ENCODE data around the gene MAD1L1. TPM values are rescaled to one million over a fixed set of nuclear protein-coding genes. Genes with fewer than 3 reads are reported as not detected.

Gene MAD1L1
- total RNA-seq, 2 experiments from 2014 or later: 58.3 to 65.3 TPM

GRCh38 chr7:1844951-1845390 lies 387.8 kb downstream of the MAD1L1 start:
- Histone ChIP-seq H3K4me1 (ENCODE audit: insufficient read depth, low read length, poor library complexity, severe bottlenecking) (peaks cover 7% of the 10 kb centered on the region), H3K9me3 (ENCODE audit: low read length) (no peaks in the 10 kb centered on the region), H3K4me3 (ENCODE audit: low read depth, low read length, poor library complexity, severe bottlenecking) (no peak overlapping the region), H3K9me2 (ENCODE audit: insufficient read depth, low read length) (no peaks in the 10 kb centered on the region), H3K36me3 (ENCODE audit: insufficient read depth, low read length) (no peaks in the 10 kb centered on the region), H3K4me2 (ENCODE audit: low read length) (no peak overlapping the region), H2AFZ (ENCODE audit: low read length) (no peak overlapping the region), H3K27ac (ENCODE audit: low read depth, low read length, poor library complexity, severe bottlenecking) (no peak overlapping the region), H4K20me1 (ENCODE audit: insufficient read depth, low read length) (no peaks in the 10 kb centered on the region), H3K79me2 (ENCODE audit: insufficient read depth, low read depth, low read length) (no peaks in the 10 kb centered on the region)
- no TSS peak for BruUV-seq (replicated peaks)
- ChIA-PET CTCF (ENCODE audit: unreplicated experiment) (no interaction called here), POLR2A (no interaction called here)
- intact Hi-C loops (cut with micrococcal nuclease; ENCODE audit: unreplicated experiment): no loop called here
- TF ChIP-seq EZH2phosphoT487 (IDR thresholded peaks at IDR 0.05; ENCODE audit: borderline replicate concordance, low read depth, low read length): no peak
- TF ChIP-seq, protein P1, sequence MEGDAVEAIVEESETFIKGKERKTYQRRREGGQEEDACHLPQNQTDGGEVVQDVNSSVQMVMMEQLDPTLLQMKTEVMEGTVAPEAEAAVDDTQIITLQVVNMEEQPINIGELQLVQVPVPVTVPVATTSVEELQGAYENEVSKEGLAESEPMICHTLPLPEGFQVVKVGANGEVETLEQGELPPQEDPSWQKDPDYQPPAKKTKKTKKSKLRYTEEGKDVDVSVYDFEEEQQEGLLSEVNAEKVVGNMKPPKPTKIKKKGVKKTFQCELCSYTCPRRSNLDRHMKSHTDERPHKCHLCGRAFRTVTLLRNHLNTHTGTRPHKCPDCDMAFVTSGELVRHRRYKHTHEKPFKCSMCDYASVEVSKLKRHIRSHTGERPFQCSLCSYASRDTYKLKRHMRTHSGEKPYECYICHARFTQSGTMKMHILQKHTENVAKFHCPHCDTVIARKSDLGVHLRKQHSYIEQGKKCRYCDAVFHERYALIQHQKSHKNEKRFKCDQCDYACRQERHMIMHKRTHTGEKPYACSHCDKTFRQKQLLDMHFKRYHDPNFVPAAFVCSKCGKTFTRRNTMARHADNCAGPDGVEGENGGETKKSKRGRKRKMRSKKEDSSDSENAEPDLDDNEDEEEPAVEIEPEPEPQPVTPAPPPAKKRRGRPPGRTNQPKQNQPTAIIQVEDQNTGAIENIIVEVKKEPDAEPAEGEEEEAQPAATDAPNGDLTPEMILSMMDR (conservative IDR thresholded peaks at IDR 0.05; ENCODE audit: low read length): no peak
- no peak for DNase-seq (ENCODE audit: low spot score)

DNA sequence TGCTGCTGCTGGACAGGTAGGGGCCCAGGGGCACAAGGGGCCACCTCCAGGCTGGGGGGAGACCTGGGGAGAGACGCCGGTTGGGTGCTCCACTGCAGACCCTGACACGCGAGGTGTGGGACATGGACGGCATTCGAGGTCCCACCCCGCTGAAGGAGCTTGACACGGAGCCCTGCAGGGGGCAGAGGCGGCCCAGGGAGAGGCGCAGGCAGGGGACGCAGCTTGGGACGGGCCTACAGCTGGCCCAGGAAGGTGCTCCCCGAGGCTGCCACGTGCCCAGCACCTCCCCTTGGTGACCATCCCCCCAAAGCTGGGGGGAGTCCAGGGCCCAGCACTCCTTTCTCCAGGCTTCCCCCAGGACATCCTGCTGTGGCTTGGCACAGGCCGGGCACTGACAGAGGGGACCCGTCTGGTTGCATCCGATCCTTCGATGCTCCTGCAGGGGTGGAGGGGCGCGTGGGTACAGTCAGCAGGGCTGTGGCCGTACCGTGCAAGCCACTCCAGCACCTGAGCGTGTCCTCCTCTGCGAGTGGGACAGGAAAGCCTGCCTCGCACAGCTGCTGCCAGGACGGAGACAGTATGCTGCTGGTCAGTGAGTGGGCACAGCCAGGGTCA lies 388.3 kb downstream of the MAD1L1 start:
- H3K9me2 ChIP-seq (ENCODE audit: insufficient read depth, low read length): no peaks in the 10 kb centered on the region
- no peak for DNase-seq (ENCODE audit: low spot score)
- intact Hi-C loops (cut with micrococcal nuclease; ENCODE audit: unreplicated experiment): no loop called here
- H4K20me1 ChIP-seq (ENCODE audit: insufficient read depth, low read length): no peaks in the 10 kb centered on the region
- no peaks in the 10 kb centered on the region for H3K36me3 ChIP-seq (ENCODE audit: insufficient read depth, low read length)
- no peak overlapping the region for H3K4me2 ChIP-seq (ENCODE audit: low read length)
- no peaks in the 10 kb centered on the region for H3K79me2 ChIP-seq (ENCODE audit: insufficient read depth, low read depth, low read length)
- H3K4me3 ChIP-seq (ENCODE audit: low read depth, low read length, poor library complexity, severe bottlenecking): no peak overlapping the region
- no peaks in the 10 kb centered on the region for H3K9me3 ChIP-seq (ENCODE audit: low read length)
- ChIA-PET POLR2A (no interaction called here), CTCF (ENCODE audit: unreplicated experiment) (no interaction called here)
- peaks cover 7% of the 10 kb centered on the region for H3K4me1 ChIP-seq (ENCODE audit: insufficient read depth, low read length, poor library complexity, severe bottlenecking)
- TF ChIP-seq, protein P1 (conservative IDR thresholded peaks at IDR 0.05; ENCODE audit: low read length): no peak
- TF ChIP-seq EZH2phosphoT487 (IDR thresholded peaks at IDR 0.05; ENCODE audit: borderline replicate concordance, low read depth, low read length): no peak
- no peak overlapping the region for H2AFZ ChIP-seq (ENCODE audit: low read length)
- H3K27ac ChIP-seq (ENCODE audit: low read depth, low read length, poor library complexity, severe bottlenecking): no peak overlapping the region
- BruUV-seq (replicated peaks): no TSS peak

GRCh38 chr7:1843921-1844335 lies 388.8 kb downstream of the MAD1L1 start:
- POLR2A ChIA-PET: no interaction called here
- CTCF ChIA-PET (ENCODE audit: unreplicated experiment): interaction anchor here (0.6 kb wide), 1 partner anchor 262 kb away, joined by 4 read pairs; no protein-coding TSS in a partner anchor

More at GRCh38 chr7:1843921-1844335, 388.8 kb downstream of the MAD1L1 start:
- Histone ChIP-seq H3K27ac (ENCODE audit: low read depth, low read length, poor library complexity, severe bottlenecking) (no peak overlapping the region), H3K9me2 (ENCODE audit: insufficient read depth, low read length) (no peaks in the 10 kb centered on the region), H4K20me1 (ENCODE audit: insufficient read depth, low read length) (no peaks in the 10 kb centered on the region), H3K36me3 (ENCODE audit: insufficient read depth, low read length) (no peaks in the 10 kb centered on the region), H3K79me2 (ENCODE audit: insufficient read depth, low read depth, low read length) (no peaks in the 10 kb centered on the region), H3K4me3 (ENCODE audit: low read depth, low read length, poor library complexity, severe bottlenecking) (no peak overlapping the region), H3K4me1 (ENCODE audit: insufficient read depth, low read length, poor library complexity, severe bottlenecking) (peaks cover 7% of the 10 kb centered on the region), H2AFZ (ENCODE audit: low read length) (no peak overlapping the region), H3K9me3 (ENCODE audit: low read length) (no peaks in the 10 kb centered on the region), H3K4me2 (ENCODE audit: low read length) (no peak overlapping the region)
- TF ChIP-seq EZH2phosphoT487 (IDR thresholded peaks at IDR 0.05; ENCODE audit: borderline replicate concordance, low read depth, low read length): no peak
- TF ChIP-seq, protein P1 (conservative IDR thresholded peaks at IDR 0.05; ENCODE audit: low read length): no peak
- intact Hi-C loops (cut with micrococcal nuclease; ENCODE audit: unreplicated experiment): no loop called here
- BruUV-seq (replicated peaks): no TSS peak
- no peak for DNase-seq (ENCODE audit: low spot score)

Measured in OCI-LY7 (cell line).